ENCODE measurements around the gene AMOTL1. TPM values are rescaled to one million over a fixed set of nuclear protein-coding genes. Genes with fewer than 3 reads are reported as not detected.

Gene AMOTL1
- polyA plus RNA-seq, 1 donor (not counting 4 experiments of a cell fraction or from before 2014, with no cell fraction given), result 86.5 TPM

- Histone ChIP-seq H3K4me2 (ENCODE audit: control insufficient read depth, extremely low read depth, insufficient read depth, low read depth, low read length) (no peak overlapping the region), H2AFZ (ENCODE audit: control insufficient read depth, low read length) (no peak overlapping the region), H3K9me1 (ENCODE audit: control insufficient read depth, extremely low read depth, insufficient read depth, low read length) (no peaks in the 10 kb centered on the region), H3K27me3 (ENCODE audit: control insufficient read depth, extremely low read depth, insufficient read depth, low read length) (no peaks in the 10 kb centered on the region), H3K4me3 (ENCODE audit: control insufficient read depth in 2 of 3, extremely low read depth in 1 of 3, insufficient read depth in 2 of 3, low read depth in 1 of 3, low read length in 3 of 3) (no peak overlapping the region), H3K27ac (ENCODE audit: control insufficient read depth, insufficient read depth, low read length) (no peak overlapping the region), H3K9ac (ENCODE audit: control insufficient read depth, extremely low read depth, insufficient read depth, low read length) (no peak overlapping the region), H3K9me3 (ENCODE audit: control insufficient read depth, low read depth, low read length) (no peaks in the 10 kb centered on the region), H4K20me1 (ENCODE audit: control insufficient read depth, extremely low read depth, insufficient read depth, low read length) (no peaks in the 10 kb centered on the region), H3K79me2 (ENCODE audit: control insufficient read depth, insufficient read depth, low read length) (peaks cover 3% of the 10 kb centered on the region), H3K4me1 (ENCODE audit: control insufficient read depth, extremely low read depth, insufficient read depth, low read length) (no peaks in the 10 kb centered on the region), H3K36me3 (ENCODE audit: control insufficient read depth in 2 of 2, extremely low read depth in 1 of 2, insufficient read depth in 2 of 2, low read length in 2 of 2) (peaks cover 12 to 16% of the 10 kb centered on the region in 2 experiments)
- no peak for DNase-seq (ENCODE audit: low read depth, low spot score)
- dilution Hi-C loops (cut with MboI; ENCODE audit: extremely low pct_ligation_motif_present, low sequenced_read_pairs), result no loop called here
- peak; percentile 51 for FAIRE-seq
- TF ChIP-seq EZH2 (IDR thresholded peaks at IDR 0.05; ENCODE audit: low read length) (no peak), CTCF (optimal IDR thresholded peaks at IDR 0.05 in 1 of 3, IDR thresholded peaks at IDR 0.05 in 1 of 3, conservative IDR thresholded peaks at IDR 0.05 in 1 of 3; ENCODE audit: extremely low read depth in 1 of 3, insufficient read depth in 2 of 3, low read length in 3 of 3) (peak; percentile 69 to 85 (median 75))
Observed at GRCh38 chr11:94897330-94897768, 129.2 kb downstream of the AMOTL1 start.

GRCh38 chr11:94907226-94907625 is 139.1 kb downstream of the AMOTL1 start:
- DNase-seq (ENCODE audit: low read depth, low spot score) (no peak), FAIRE-seq (no peak)
- no peaks in the 10 kb centered on the region for H3K4me1 ChIP-seq (ENCODE audit: control insufficient read depth, extremely low read depth, insufficient read depth, low read length)
- H3K9me1 ChIP-seq (ENCODE audit: control insufficient read depth, extremely low read depth, insufficient read depth, low read length), result no peaks in the 10 kb centered on the region
- H3K9me3 ChIP-seq (ENCODE audit: control insufficient read depth, low read depth, low read length), result no peaks in the 10 kb centered on the region
- H3K27ac ChIP-seq (ENCODE audit: control insufficient read depth, insufficient read depth, low read length), result no peak overlapping the region
- dilution Hi-C loops (cut with MboI; ENCODE audit: extremely low pct_ligation_motif_present, low sequenced_read_pairs), result no loop called here
- H4K20me1 ChIP-seq (ENCODE audit: control insufficient read depth, extremely low read depth, insufficient read depth, low read length), result no peaks in the 10 kb centered on the region
- H2AFZ ChIP-seq (ENCODE audit: control insufficient read depth, low read length), result no peak overlapping the region
- H3K27me3 ChIP-seq (ENCODE audit: control insufficient read depth, extremely low read depth, insufficient read depth, low read length), result no peaks in the 10 kb centered on the region
- peaks cover 3 to 12% of the 10 kb centered on the region in 2 experiments for H3K36me3 ChIP-seq (ENCODE audit: control insufficient read depth in 2 of 2, extremely low read depth in 1 of 2, insufficient read depth in 2 of 2, low read length in 2 of 2)
- H3K4me3 ChIP-seq (ENCODE audit: control insufficient read depth in 2 of 3, extremely low read depth in 1 of 3, insufficient read depth in 2 of 3, low read depth in 1 of 3, low read length in 3 of 3), result no peak overlapping the region
- no peak for TF ChIP-seq CTCF (optimal IDR thresholded peaks at IDR 0.05 in 1 of 3, IDR thresholded peaks at IDR 0.05 in 1 of 3, conservative IDR thresholded peaks at IDR 0.05 in 1 of 3; ENCODE audit: extremely low read depth in 1 of 3, insufficient read depth in 2 of 3, low read length in 3 of 3)
- TF ChIP-seq EZH2 (IDR thresholded peaks at IDR 0.05; ENCODE audit: low read length), result no peak
- no peak overlapping the region for H3K4me2 ChIP-seq (ENCODE audit: control insufficient read depth, extremely low read depth, insufficient read depth, low read depth, low read length)
- H3K9ac ChIP-seq (ENCODE audit: control insufficient read depth, extremely low read depth, insufficient read depth, low read length), result no peak overlapping the region
- no peaks in the 10 kb centered on the region for H3K79me2 ChIP-seq (ENCODE audit: control insufficient read depth, insufficient read depth, low read length)

Data from keratinocyte (primary cell).